Adrenal gland (tissue), 5 donors: ENCODE data around the gene CPED1.

Source experiments
- CTCF ChIP-seq, 6 experiments: fragments of 450-650 bp in 4 of 6; fragments of 200-600 bp in 2 of 6; sonication (generic) in 1 of 6; IDR thresholded peaks; 1 replicate in 5 of 6; 2 replicates in 1 of 6; pipeline versions ENCODE4 v1.5.1 to v1.8.0; 2016 to 2021; ENCODE audit warnings: antibody characterized with exemption in 6 of 6, mild to moderate bottlenecking in 2 of 6, moderate library complexity in 1 of 6
- POLR2A ChIP-seq, 2 donors: fragments of 450-650 bp; IDR thresholded peaks; one replicate each; pipeline ENCODE4 v1.6.1; 2017; ENCODE audit warnings: antibody characterized with exemption in 2 of 2, mild to moderate bottlenecking in 2 of 2, moderate library complexity in 1 of 2
- donor health status: DM: no; HTN: no; CAD: no.

- TF ChIP-seq POLR2A (IDR thresholded peaks at IDR 0.05) (no peak), CTCF (IDR thresholded peaks at IDR 0.05) (no peak)
Observed at GRCh38 chr7:121057878-121058277, 69.4 kb downstream of the CPED1 start.
